ENCODE data around the gene TOM1.

DNA sequence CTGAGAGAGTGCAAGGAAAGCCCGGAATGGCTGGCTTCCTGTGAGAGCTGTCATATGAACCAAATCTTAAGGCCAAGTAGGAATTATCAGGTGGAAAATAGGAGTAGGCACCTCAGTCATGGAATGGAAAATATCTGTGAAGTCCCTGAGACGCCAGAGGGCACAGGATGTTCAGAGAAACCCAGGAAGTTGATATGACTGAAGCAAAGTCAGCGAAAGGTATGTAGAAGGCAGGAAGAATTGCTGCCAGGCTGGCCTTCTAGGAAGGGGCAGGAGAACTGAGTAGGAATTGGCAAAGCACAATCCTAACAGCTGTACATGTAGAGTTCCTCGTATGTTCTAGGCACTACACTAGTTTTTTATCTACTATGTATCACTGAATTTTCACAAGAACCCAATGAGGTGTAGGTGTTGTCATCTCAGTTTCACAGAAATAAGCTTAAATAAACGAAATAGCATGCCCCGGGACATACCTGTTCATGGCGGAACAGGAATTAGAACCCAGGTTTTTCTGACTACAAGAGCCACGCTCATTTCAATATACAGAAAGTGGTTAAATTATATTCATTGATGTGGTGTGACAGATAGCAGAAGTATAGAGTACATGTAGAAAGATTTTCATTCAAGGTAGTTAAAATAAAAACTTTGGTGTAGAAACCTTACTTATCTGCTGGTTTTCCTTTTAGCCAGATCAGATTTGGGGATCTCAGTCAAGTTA lies 25.4 kb upstream of the TOM1 start:
- TF ChIP-seq, protein P1, sequence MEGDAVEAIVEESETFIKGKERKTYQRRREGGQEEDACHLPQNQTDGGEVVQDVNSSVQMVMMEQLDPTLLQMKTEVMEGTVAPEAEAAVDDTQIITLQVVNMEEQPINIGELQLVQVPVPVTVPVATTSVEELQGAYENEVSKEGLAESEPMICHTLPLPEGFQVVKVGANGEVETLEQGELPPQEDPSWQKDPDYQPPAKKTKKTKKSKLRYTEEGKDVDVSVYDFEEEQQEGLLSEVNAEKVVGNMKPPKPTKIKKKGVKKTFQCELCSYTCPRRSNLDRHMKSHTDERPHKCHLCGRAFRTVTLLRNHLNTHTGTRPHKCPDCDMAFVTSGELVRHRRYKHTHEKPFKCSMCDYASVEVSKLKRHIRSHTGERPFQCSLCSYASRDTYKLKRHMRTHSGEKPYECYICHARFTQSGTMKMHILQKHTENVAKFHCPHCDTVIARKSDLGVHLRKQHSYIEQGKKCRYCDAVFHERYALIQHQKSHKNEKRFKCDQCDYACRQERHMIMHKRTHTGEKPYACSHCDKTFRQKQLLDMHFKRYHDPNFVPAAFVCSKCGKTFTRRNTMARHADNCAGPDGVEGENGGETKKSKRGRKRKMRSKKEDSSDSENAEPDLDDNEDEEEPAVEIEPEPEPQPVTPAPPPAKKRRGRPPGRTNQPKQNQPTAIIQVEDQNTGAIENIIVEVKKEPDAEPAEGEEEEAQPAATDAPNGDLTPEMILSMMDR (conservative IDR thresholded peaks at IDR 0.05; ENCODE audit: low read depth, low read length), result no peak
- no peak for TF ChIP-seq EZH2phosphoT487 (IDR thresholded peaks at IDR 0.05; ENCODE audit: borderline replicate concordance, low read length)
